Ureter (tissue), 1 donor: ENCODE measurements around the gene ADAM22. TPM values are rescaled to one million over a fixed set of nuclear protein-coding genes. Genes with fewer than 3 reads are reported as not detected.

Source experiments
- DNase-seq: peaks from one replicate; pipeline ENCODE4 v3.0.0-alpha.2; 2020; ENCODE audit warnings: low spot score
- total RNA-seq: library from RNA; stranded (reverse); gene quantifications from one replicate; pipeline ENCODE4 v1.2.4, GENCODE V29; 2023
- donor health status: DM: yes; HTN: yes; CAD: no.

ADAM22 gene
- total RNA-seq, 1 donor from 2014 or later = 26.4 TPM

DNA sequence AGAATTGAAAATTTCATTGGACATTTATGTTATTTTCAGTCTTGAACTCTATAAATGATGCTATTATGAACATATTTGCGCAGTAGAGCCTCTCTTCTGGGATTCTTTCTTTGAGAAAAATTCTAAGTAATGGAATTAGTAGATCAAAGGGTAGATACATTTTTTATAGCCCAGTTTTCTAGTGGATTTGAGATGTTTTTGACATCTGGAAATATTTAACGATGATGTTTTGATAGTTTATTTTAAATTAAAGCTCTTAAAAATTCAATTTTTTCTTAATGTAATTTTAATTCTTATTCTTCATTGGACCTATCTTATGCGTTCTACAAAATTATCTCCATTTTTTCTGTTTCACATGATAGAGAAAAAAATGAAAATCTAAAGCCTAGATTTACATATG is 103.0 kb downstream of the ADAM22 start:
- no peak for DNase-seq

- no peak for DNase-seq
These were observed 106.6 kb downstream of the ADAM22 start for GRCh38 chr7:88040694-88041093.

GRCh38 chr7:88041583-88041982 is 107.5 kb downstream of the ADAM22 start:
- no peak for DNase-seq

GRCh38 chr7:88042157-88042556 is 108.1 kb downstream of the ADAM22 start:
- no peak for DNase-seq

- DNase-seq = no peak
These were observed 108.8 kb downstream of the ADAM22 start for GRCh38 chr7:88042803-88043202.

GRCh38 chr7:88044069-88044468 is 110.0 kb downstream of the ADAM22 start:
- no peak for DNase-seq

- DNase-seq = no peak
These were observed 113.0 kb downstream of the ADAM22 start for GRCh38 chr7:88046839-88047573.

DNA sequence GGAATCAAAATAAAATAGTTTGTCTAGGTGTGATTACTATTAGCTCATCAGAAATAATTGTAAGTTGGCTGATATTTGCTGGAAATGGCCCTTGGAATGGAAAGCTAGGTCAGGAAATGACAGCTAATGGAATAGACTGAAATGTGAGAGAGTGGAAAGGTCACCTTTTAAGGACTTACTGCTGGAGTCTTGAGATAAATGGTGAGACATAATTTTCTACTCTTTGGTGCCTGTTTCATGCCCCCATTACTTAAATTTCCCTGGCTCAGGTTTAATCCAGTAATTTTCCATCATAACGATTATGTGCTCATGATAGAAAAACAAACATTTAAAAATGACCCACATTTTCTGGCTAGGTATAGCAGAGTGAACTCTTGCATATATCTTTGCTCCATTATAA is 123.6 kb downstream of the ADAM22 start:
- no peak for DNase-seq

DNA sequence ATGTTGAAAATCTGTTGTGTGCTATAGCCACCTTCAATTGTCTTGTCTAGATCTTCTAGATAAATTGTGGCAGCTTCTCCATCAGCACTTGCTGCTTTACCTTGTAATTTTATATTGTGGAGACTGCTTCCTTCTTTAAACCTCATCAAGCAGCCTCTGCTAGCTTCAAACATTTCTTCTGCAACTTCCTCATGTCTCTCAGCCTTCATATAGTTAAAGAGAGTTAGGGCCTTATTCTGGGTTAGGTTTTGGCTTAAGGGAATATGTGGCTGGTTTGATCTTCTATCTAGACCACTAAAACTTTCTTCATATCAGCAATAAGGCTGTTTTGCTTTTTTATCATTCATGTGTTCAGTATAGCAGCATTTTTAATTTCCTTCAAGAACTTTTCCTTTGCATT is 128.2 kb downstream of the ADAM22 start:
- no peak for DNase-seq

DNA sequence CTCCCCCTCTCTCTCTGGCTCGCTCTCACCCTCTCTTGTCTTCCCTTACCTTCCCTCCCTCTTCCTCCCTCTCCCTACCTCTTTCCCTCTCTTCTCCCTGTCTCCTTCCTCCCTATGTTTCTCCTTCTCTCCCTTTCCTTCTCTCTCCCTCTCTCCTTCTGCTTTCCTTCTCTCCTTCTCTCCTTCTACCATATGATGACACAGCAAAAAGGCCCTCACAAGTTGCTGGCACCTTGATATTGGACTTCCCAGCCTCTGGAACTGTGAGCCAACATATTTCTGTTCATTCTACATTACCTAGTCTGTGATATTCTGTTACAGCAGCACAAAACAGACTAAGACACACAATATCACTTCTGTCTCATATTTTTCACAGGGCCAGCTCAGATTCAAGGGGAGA is 135.0 kb downstream of the ADAM22 start:
- DNase-seq = no peak

DNA sequence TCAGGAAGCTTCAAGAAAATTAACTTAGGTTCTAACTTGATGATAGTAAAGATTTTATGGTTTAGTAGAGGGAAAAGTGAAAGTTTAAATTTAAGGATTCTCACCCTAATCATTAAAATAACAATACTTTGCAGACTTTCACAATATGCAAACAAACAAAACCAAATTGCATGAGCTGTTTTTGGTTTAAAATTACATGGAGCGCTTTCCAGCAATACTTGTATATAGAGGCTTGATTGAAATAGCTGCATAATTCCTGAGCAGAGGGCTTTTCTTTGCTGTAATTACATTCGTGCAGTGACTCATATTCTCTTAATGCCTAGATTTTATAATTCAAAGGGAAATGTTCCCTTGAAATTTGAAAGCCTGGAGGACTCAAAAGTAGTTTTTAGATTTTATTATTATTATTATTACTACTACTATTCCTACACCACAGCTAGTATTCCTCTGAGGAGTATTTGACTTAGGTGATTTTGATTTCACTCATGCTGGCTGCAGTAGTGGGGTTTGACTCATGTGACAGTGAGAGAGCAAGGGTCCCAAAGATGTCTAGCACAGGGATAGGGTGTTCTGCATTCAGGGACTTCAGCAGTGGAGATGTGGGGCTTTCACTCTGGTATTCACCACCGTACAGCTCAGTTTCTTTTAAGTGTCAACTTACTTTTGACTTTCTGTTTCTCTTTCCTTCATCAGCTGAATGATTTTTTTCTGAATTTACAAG is 138.1 kb downstream of the ADAM22 start:
- no peak for DNase-seq

GRCh38 chr7:88072715-88073055 is 138.6 kb downstream of the ADAM22 start:
- no peak for DNase-seq

GRCh38 chr7:88073626-88074025 is 139.6 kb downstream of the ADAM22 start:
- no peak for DNase-seq

- no peak for DNase-seq
These were observed 141.2 kb downstream of the ADAM22 start for GRCh38 chr7:88075216-88075615.

- no peak for DNase-seq
These were observed 149.8 kb downstream of the ADAM22 start for GRCh38 chr7:88083883-88084282.

- no peak for DNase-seq
These were observed 155.5 kb downstream of the ADAM22 start for GRCh38 chr7:88089561-88089960.

DNA sequence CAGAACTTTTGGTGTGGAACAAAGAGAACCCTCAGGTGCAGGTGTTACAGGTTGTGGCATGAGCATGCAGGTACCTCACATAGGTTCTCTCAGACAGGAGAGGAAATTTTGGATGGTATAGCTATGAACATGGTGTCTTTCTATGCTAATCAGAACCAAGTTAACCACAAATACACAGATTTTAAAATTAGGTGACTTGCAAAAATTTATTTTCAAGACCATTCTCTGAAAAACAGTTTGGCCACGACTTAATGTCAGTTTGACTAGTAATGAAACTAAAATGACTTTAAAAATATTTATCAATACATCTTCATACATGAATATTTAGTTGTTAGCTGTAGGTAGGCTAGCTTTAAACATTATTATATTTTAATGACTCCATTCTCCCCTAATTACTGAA is 156.2 kb downstream of the ADAM22 start:
- no peak for DNase-seq

- DNase-seq = no peak
These were observed 156.6 kb downstream of the ADAM22 start for GRCh38 chr7:88090671-88091070.

DNA sequence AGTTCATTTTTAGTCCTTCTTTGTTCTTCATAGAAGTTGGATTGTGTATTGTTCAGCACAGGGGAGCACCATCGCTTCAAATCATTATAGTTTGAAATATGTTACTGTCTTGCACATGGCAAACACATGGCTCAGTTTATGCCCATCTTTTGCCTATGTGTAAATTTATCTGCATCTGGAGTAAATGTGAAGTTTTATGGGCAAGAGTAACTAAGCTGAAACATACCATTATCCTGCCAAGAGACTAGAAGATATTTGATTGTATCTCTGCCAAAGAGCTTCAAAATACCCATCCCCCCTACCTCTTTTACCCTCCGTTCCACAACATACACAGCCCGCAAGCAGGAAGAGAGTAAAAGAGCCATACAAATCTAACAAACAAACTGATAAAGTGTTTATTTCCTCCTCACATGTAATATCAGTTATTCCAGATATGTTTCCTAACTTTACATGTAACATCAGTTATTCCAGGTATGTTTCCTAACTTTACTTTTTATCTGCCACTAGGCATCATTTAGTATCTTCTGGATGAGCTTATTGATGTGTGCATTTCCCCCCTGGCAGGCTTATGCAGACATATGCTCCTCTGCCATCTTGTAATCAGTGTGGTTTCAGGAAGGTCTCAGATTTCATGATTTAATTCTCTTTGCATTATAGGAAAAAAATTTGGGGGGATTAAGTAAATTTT is 158.1 kb downstream of the ADAM22 start:
- no peak for DNase-seq

GRCh38 chr7:88092676-88092999 is 158.6 kb downstream of the ADAM22 start:
- DNase-seq = no peak

DNA sequence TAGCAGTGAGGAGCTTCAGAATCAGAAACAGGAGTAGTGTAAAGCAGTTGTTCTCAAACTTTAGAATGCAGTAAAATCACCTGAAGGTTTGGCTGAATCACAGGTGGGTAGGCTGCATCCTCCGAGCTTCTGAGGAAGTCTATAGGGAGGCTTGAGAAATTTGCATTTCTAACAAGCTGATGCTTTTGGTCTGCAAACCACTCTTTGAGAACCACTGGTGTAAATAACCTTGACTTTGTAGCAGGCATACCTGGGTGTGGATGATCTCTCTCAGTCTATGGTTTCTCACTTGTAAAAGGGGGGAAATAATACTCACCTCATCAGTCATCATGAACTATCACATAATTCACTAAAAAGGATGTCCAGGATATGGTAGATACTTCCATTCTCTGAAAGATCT is 167.7 kb downstream of the ADAM22 start:
- no peak for DNase-seq

- no peak for DNase-seq
These were observed 168.6 kb downstream of the ADAM22 start for GRCh38 chr7:88102675-88103074.

GRCh38 chr7:88104732-88105131 is 170.7 kb downstream of the ADAM22 start:
- DNase-seq = no peak
